Measurements from ENCODE around the gene IL17RD. TPM values are rescaled to one million over a fixed set of nuclear protein-coding genes. Genes with fewer than 3 reads are reported as not detected.

The IL17RD gene
- polyA plus RNA-seq, 3 donors, result not detected

- Histone ChIP-seq H3K9ac (ENCODE audit: insufficient read depth, low read length, poor library complexity, severe bottlenecking) (no peak within 1 kb of the TSS), H3K4me3 (replicated peaks in 1 of 3; ENCODE audit: low read depth in 2 of 3, low read length in 3 of 3) (no peak within 1 kb of the TSS), H3K9me3 (replicated peaks in 1 of 2; ENCODE audit: control insufficient read depth in 1 of 2, insufficient read depth in 1 of 2, low read length in 2 of 2) (no peaks in the 10 kb centered on the region), H3K4me1 (ENCODE audit: control insufficient read depth in 1 of 2, insufficient read depth in 2 of 2, low read length in 2 of 2) (peaks cover 0 to 3% of the 10 kb centered on the region in 2 donors), H3K27ac (ENCODE audit: low read depth in 1 of 2, low read length in 2 of 2) (no peak within 1 kb of the TSS), H3K27me3 (ENCODE audit: control insufficient read depth in 2 of 2, insufficient read depth in 2 of 2, low read length in 2 of 2) (no peaks in the 10 kb centered on the region), H3K4me2 (replicated peaks; ENCODE audit: extremely low read depth, low read length, poor library complexity, severe bottlenecking) (no peak within 1 kb of the TSS), H3K36me3 (replicated peaks in 1 of 2; ENCODE audit: control insufficient read depth in 1 of 2, insufficient read depth in 2 of 2, low read length in 2 of 2) (no peaks in the 10 kb centered on the region), H4K20me1 (ENCODE audit: insufficient read depth, low read length) (no peaks in the 10 kb centered on the region), H2AFZ (ENCODE audit: insufficient read depth, low read depth, low read length, poor library complexity, severe bottlenecking) (no peak within 1 kb of the TSS), H3K79me2 (ENCODE audit: insufficient read depth, low read length) (no peaks in the 10 kb centered on the region)
- intact Hi-C loops (cut with micrococcal nuclease), result no loop called here
- TF ChIP-seq, protein P1, sequence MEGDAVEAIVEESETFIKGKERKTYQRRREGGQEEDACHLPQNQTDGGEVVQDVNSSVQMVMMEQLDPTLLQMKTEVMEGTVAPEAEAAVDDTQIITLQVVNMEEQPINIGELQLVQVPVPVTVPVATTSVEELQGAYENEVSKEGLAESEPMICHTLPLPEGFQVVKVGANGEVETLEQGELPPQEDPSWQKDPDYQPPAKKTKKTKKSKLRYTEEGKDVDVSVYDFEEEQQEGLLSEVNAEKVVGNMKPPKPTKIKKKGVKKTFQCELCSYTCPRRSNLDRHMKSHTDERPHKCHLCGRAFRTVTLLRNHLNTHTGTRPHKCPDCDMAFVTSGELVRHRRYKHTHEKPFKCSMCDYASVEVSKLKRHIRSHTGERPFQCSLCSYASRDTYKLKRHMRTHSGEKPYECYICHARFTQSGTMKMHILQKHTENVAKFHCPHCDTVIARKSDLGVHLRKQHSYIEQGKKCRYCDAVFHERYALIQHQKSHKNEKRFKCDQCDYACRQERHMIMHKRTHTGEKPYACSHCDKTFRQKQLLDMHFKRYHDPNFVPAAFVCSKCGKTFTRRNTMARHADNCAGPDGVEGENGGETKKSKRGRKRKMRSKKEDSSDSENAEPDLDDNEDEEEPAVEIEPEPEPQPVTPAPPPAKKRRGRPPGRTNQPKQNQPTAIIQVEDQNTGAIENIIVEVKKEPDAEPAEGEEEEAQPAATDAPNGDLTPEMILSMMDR (IDR thresholded peaks at IDR 0.05), result no peak
- Mint-ChIP-seq H3K4me1 (no peaks in the 10 kb centered on the region), H3K27ac (no peak within 1 kb of the TSS), H3K36me3 (no peaks in the 10 kb centered on the region), H3K9me3 (peaks cover 0 to 4% (median 0%) of the 10 kb centered on the region in 7 donors), H3K4me3 (no peak within 1 kb of the TSS), H3K27me3 (ENCODE audit: low read depth in 3 of 3) (peaks cover 0 to 4% (median 0%) of the 10 kb centered on the region in 3 donors)
- 49% methylated on average over 2 of the region's 4 CpGs for WGBS (ENCODE audit: insufficient coverage)
- no peak for DNase-seq
Observed at GRCh38 chr3:57199895-57200297, 34.7 kb upstream of the IL17RD start, which contains the start of gene HESX1. Gene HESX1, minus strand, starts transcription at chr3:57199978. Its CDS starts 60 bp downstream, at chr3:57199918.

DNA sequence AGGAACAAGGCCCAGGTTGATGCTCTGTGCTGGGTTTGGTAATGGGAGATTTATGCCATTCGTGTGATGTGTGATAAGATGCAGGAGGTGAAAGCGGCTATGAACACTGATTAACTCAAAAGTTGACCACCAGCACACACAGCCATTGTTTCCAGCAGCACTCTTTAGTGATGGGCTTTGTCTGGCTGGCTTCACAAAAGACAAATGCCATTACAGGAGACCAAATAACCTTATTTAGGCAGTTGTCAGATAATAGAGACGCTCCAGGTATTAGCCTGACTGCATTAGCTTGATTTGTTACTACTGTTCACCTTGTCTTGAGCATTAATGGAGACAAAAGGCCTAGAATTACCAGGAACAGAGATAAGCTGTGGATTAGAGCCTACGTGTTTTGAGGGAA is 29.5 kb upstream of the IL17RD start:
- 100% methylated on average over 1 of the region's 4 CpGs for WGBS (ENCODE audit: insufficient coverage)
- intact Hi-C loops (cut with micrococcal nuclease), result no loop called here
- H3K27me3 Mint-ChIP-seq (ENCODE audit: low read depth in 3 of 3), result peaks cover 0 to 4% (median 0%) of the 10 kb centered on the region in 3 donors

More for the DNA sequence above, 29.5 kb upstream of the IL17RD start:
- H3K9me3 ChIP-seq (replicated peaks in 1 of 2; ENCODE audit: control insufficient read depth in 1 of 2, insufficient read depth in 1 of 2, low read length in 2 of 2), result no peaks in the 10 kb centered on the region
- H3K36me3 ChIP-seq (replicated peaks in 1 of 2; ENCODE audit: control insufficient read depth in 1 of 2, insufficient read depth in 2 of 2, low read length in 2 of 2), result no peaks in the 10 kb centered on the region
- Mint-ChIP-seq H3K27ac (no peak overlapping the region), H3K4me3 (no peak overlapping the region), H3K36me3 (no peaks in the 10 kb centered on the region), H3K4me1 (no peaks in the 10 kb centered on the region), H3K9me3 (peaks cover 0 to 4% (median 0%) of the 10 kb centered on the region in 7 donors)
- no peaks in the 10 kb centered on the region for H3K79me2 ChIP-seq (ENCODE audit: insufficient read depth, low read length)
- no peaks in the 10 kb centered on the region for H4K20me1 ChIP-seq (ENCODE audit: insufficient read depth, low read length)
- TF ChIP-seq, protein P1 (IDR thresholded peaks at IDR 0.05), result no peak
- H3K27me3 ChIP-seq (ENCODE audit: control insufficient read depth in 2 of 2, insufficient read depth in 2 of 2, low read length in 2 of 2), result no peaks in the 10 kb centered on the region
- peaks cover 0 to 3% of the 10 kb centered on the region in 2 donors for H3K4me1 ChIP-seq (ENCODE audit: control insufficient read depth in 1 of 2, insufficient read depth in 2 of 2, low read length in 2 of 2)
- H3K4me2 ChIP-seq (replicated peaks; ENCODE audit: extremely low read depth, low read length, poor library complexity, severe bottlenecking), result no peak overlapping the region
- no peak overlapping the region for H3K9ac ChIP-seq (ENCODE audit: insufficient read depth, low read length, poor library complexity, severe bottlenecking)
- no peak overlapping the region for H2AFZ ChIP-seq (ENCODE audit: insufficient read depth, low read depth, low read length, poor library complexity, severe bottlenecking)
- H3K27ac ChIP-seq (ENCODE audit: low read depth in 1 of 2, low read length in 2 of 2), result no peak overlapping the region
- DNase-seq, result no peak
- H3K4me3 ChIP-seq (replicated peaks in 1 of 3; ENCODE audit: low read depth in 2 of 3, low read length in 3 of 3), result no peak overlapping the region

All from CD14-positive monocyte (primary cell).